Mesothelial cell of epicardium (in vitro differentiated cells): ENCODE results near the gene YBX3. TPM values are rescaled to one million over a fixed set of nuclear protein-coding genes. Genes with fewer than 3 reads are reported as not detected.
A peak's percentile ranks its signal among the peaks of the same experiment; 100 is the strongest.

Experiments used
- DNase-seq, 2 experiments: peaks; one replicate each; pipeline ENCODE4 v3.0.0; 2021; ENCODE audit warnings: low spot score in 2 of 2; ENCODE audit not compliant: unreplicated experiment in 2 of 2
- H3K27ac Mint-ChIP-seq: 2 replicates; pipeline ENCODE4 v1.8.0; 2021; ENCODE audit warnings: mixed read lengths
- H3K27me3 Mint-ChIP-seq: 2 replicates; pipeline ENCODE4 v1.8.0; 2021; ENCODE audit warnings: low read depth, mixed read lengths
- H3K36me3 Mint-ChIP-seq: 2 replicates; pipeline ENCODE4 v1.8.0; 2021; ENCODE audit warnings: mixed read lengths
- H3K4me1 Mint-ChIP-seq: 2 replicates; pipeline ENCODE4 v1.8.0; 2021; ENCODE audit warnings: mixed read lengths
- H3K4me3 Mint-ChIP-seq: 2 replicates; pipeline ENCODE4 v1.8.0; 2021; ENCODE audit warnings: mild to moderate bottlenecking, moderate library complexity, mixed read lengths
- H3K9me3 Mint-ChIP-seq: 2 replicates; pipeline ENCODE4 v1.8.0; 2021; ENCODE audit warnings: mixed read lengths
- total RNA-seq: library from RNA; stranded (reverse); gene quantifications from 3 replicates; pipeline ENCODE4 v1.2.1, GENCODE V29; 2021
- TF ChIP-seq, protein P1 (sequence below): fragments of 200-600 bp; sonication (generic); IDR thresholded peaks from one replicate; pipeline ENCODE4 v1.5.0; 2021; ENCODE audit warnings: antibody characterized with exemption; ENCODE audit not compliant: unreplicated experiment

The YBX3 gene
- total RNA-seq, 1 donor from 2014 or later = 150 TPM

- H3K36me3 Mint-ChIP-seq = no peaks in the 10 kb centered on the region
- peaks cover 5% of the 10 kb centered on the region for H3K4me1 Mint-ChIP-seq
- no peak overlapping the region for H3K4me3 Mint-ChIP-seq
- no peak for DNase-seq
- TF ChIP-seq, protein P1, sequence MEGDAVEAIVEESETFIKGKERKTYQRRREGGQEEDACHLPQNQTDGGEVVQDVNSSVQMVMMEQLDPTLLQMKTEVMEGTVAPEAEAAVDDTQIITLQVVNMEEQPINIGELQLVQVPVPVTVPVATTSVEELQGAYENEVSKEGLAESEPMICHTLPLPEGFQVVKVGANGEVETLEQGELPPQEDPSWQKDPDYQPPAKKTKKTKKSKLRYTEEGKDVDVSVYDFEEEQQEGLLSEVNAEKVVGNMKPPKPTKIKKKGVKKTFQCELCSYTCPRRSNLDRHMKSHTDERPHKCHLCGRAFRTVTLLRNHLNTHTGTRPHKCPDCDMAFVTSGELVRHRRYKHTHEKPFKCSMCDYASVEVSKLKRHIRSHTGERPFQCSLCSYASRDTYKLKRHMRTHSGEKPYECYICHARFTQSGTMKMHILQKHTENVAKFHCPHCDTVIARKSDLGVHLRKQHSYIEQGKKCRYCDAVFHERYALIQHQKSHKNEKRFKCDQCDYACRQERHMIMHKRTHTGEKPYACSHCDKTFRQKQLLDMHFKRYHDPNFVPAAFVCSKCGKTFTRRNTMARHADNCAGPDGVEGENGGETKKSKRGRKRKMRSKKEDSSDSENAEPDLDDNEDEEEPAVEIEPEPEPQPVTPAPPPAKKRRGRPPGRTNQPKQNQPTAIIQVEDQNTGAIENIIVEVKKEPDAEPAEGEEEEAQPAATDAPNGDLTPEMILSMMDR = no peak
- H3K9me3 Mint-ChIP-seq = no peaks in the 10 kb centered on the region
- no peak overlapping the region for H3K27ac Mint-ChIP-seq
- H3K27me3 Mint-ChIP-seq = no peaks in the 10 kb centered on the region
These were observed 8.9 kb upstream of the YBX3 start for GRCh38 chr12:10732066-10732465.

GRCh38 chr12:10730559-10730958, 7.4 kb upstream of the YBX3 start:
- no peaks in the 10 kb centered on the region for H3K27me3 Mint-ChIP-seq
- DNase-seq = no peak
- no peaks in the 10 kb centered on the region for H3K36me3 Mint-ChIP-seq
- no peak overlapping the region for H3K27ac Mint-ChIP-seq
- TF ChIP-seq, protein P1 = no peak
- H3K4me3 Mint-ChIP-seq = no peak overlapping the region
- H3K4me1 Mint-ChIP-seq = peaks cover 6% of the 10 kb centered on the region
- H3K9me3 Mint-ChIP-seq = no peaks in the 10 kb centered on the region

DNA sequence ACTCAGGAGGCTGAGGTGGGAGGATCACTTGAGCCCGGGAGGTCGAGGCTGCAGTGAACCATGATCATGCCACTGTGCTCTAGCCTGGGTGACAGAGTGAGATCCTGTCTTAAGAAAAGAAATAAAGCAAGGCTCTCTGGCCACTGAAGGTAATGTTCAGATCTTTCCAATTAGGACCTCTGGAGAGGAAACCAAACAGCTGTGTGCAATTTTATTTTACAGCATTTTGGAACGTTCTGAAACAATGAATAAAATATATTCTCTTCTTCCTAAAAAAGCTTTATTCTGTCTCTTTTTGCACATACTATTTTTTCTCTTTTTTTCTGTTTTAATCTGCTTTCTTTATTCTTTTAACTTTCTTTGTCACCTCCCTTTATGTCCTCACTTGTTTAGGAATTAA, 5.0 kb upstream of the YBX3 start:
- Mint-ChIP-seq H3K27me3 (no peaks in the 10 kb centered on the region), H3K4me3 (no peak overlapping the region), H3K9me3 (no peaks in the 10 kb centered on the region), H3K4me1 (peaks cover 17% of the 10 kb centered on the region), H3K27ac (no peak overlapping the region), H3K36me3 (no peaks in the 10 kb centered on the region)
- no peak for DNase-seq
- TF ChIP-seq, protein P1 = no peak

DNA sequence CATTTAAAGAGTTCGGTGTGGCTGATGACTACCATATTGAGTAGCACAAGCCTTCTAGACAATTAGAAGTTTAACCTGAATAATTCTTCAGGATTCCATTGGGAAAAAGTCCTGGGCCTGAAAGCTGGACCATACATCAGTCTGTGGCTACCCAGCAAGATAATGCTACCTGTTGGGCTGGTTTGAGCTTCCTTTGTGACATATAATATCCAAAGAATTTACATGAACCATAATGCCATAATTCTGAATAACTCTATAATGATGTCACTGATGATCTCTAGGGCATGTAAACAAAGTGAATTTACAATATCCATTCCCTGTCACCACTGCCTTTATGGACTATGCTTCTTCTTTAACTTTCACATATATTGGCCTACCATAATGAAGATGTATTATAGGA, 3.8 kb upstream of the YBX3 start:
- no peaks in the 10 kb centered on the region for H3K9me3 Mint-ChIP-seq
- no peak overlapping the region for H3K27ac Mint-ChIP-seq
- no peaks in the 10 kb centered on the region for H3K27me3 Mint-ChIP-seq
- peaks cover 17% of the 10 kb centered on the region for H3K4me1 Mint-ChIP-seq
- no peak overlapping the region for H3K4me3 Mint-ChIP-seq
- DNase-seq = no peak
- H3K36me3 Mint-ChIP-seq = no peaks in the 10 kb centered on the region
- TF ChIP-seq, protein P1 = no peak

GRCh38 chr12:10725003-10725402, 1.9 kb upstream of the YBX3 start:
- DNase-seq = no peak
- no peaks in the 10 kb centered on the region for H3K27me3 Mint-ChIP-seq
- TF ChIP-seq, protein P1 = no peak
- H3K4me1 Mint-ChIP-seq = peaks cover 32% of the 10 kb centered on the region
- H3K27ac Mint-ChIP-seq = no peak overlapping the region
- no peaks in the 10 kb centered on the region for H3K36me3 Mint-ChIP-seq
- H3K4me3 Mint-ChIP-seq = no peak overlapping the region
- H3K9me3 Mint-ChIP-seq = no peaks in the 10 kb centered on the region

- H3K9me3 Mint-ChIP-seq = no peaks in the 10 kb centered on the region
- TF ChIP-seq, protein P1 = no peak
- DNase-seq = peak; percentile 24 to 63
- peak overlapping the region; percentile 95 for H3K27ac Mint-ChIP-seq
- H3K36me3 Mint-ChIP-seq = no peaks in the 10 kb centered on the region
- no peaks in the 10 kb centered on the region for H3K27me3 Mint-ChIP-seq
- H3K4me1 Mint-ChIP-seq = peaks cover 54% of the 10 kb centered on the region
- peak overlapping the region; percentile 81 for H3K4me3 Mint-ChIP-seq
These were observed 620 bp downstream of the YBX3 start for GRCh38 chr12:10722502-10722904.
